ENCODE data around the gene HOXC12.

- no peak for TF ChIP-seq CTCF (IDR thresholded peaks at IDR 0.05)
- no peak for TF ChIP-seq POLR2A (IDR thresholded peaks at IDR 0.05)
Observed at GRCh38 chr12:53993162-53994008, 38.7 kb downstream of the HOXC12 start.

All from adrenal gland (tissue), 5 donors.